T-helper 2 cell treated with Interferon-gamma antibody and Interleukin-4, amounts not matched to agents 5 μg/mL and 100 μg/mL, for 36 hours (primary cell): ENCODE results near the gene NANOS2.
"Not testable (repeated sequence)": the region's sequence is repeated elsewhere in the genome, so short reads cannot be mapped to it uniquely, and the experiment has no call there.

ENCODE experiments used
- DNase-seq: peaks from one replicate; pipeline ENCODE4 v3.0.0; 2021; ENCODE audit warnings: low spot score
- H3K27ac Mint-ChIP-seq: one replicate; pipeline ENCODE4 v1.8.0; 2021; ENCODE audit warnings: mild to moderate bottlenecking, mixed read lengths
- H3K27me3 Mint-ChIP-seq: one replicate; pipeline ENCODE4 v1.8.0; 2021; ENCODE audit warnings: low read depth, mixed read lengths
- H3K36me3 Mint-ChIP-seq: one replicate; pipeline ENCODE4 v1.8.0; 2021; ENCODE audit warnings: low read depth, mixed read lengths
- H3K4me1 Mint-ChIP-seq: one replicate; pipeline ENCODE4 v1.8.0; 2021; ENCODE audit warnings: low read depth, mixed read lengths
- H3K4me3 Mint-ChIP-seq: one replicate; pipeline ENCODE4 v1.8.0; 2022; ENCODE audit warnings: mild to moderate bottlenecking, moderate library complexity, mixed read lengths
- H3K9me3 Mint-ChIP-seq: one replicate; pipeline ENCODE4 v1.8.0; 2021; ENCODE audit warnings: mixed read lengths

Gene NANOS2

GRCh38 chr19:45881909-45882528 is 32.6 kb downstream of the NANOS2 start:
- H3K27ac Mint-ChIP-seq: no peak overlapping the region
- H3K9me3 Mint-ChIP-seq: no peaks in the 10 kb centered on the region
- no peaks in the 10 kb centered on the region for H3K27me3 Mint-ChIP-seq
- H3K36me3 Mint-ChIP-seq: peaks cover 4% of the 10 kb centered on the region
- DNase-seq: no peak
- H3K4me1 Mint-ChIP-seq: peaks cover 16% of the 10 kb centered on the region
- H3K4me3 Mint-ChIP-seq: no peak overlapping the region

- no peaks in the 10 kb centered on the region for H3K9me3 Mint-ChIP-seq
- H3K4me3 Mint-ChIP-seq: no peak overlapping the region
These were observed 33.3 kb downstream of the NANOS2 start for GRCh38 chr19:45881082-45881908.

GRCh38 chr19:45879971-45880370 is 34.6 kb downstream of the NANOS2 start:
- DNase-seq: no peak
- Mint-ChIP-seq H3K9me3 (no peaks in the 10 kb centered on the region), H3K4me1 (peaks cover 21% of the 10 kb centered on the region), H3K27me3 (peaks cover 6% of the 10 kb centered on the region), H3K36me3 (peaks cover 4% of the 10 kb centered on the region), H3K27ac (no peak overlapping the region), H3K4me3 (no peak overlapping the region)

More at GRCh38 chr19:45881082-45881908, 33.3 kb downstream of the NANOS2 start:
- no peak for DNase-seq
- H3K4me1 Mint-ChIP-seq: peaks cover 18% of the 10 kb centered on the region
- peaks cover 4% of the 10 kb centered on the region for H3K36me3 Mint-ChIP-seq
- no peaks in the 10 kb centered on the region for H3K27me3 Mint-ChIP-seq
- H3K27ac Mint-ChIP-seq: no peak overlapping the region

GRCh38 chr19:45879055-45879454 is 35.5 kb downstream of the NANOS2 start:
- no peak for DNase-seq
- Mint-ChIP-seq H3K27ac (no peak overlapping the region), H3K9me3 (no peaks in the 10 kb centered on the region), H3K4me3 (no peak overlapping the region), H3K4me1 (peaks cover 21% of the 10 kb centered on the region), H3K27me3 (peaks cover 10% of the 10 kb centered on the region), H3K36me3 (peaks cover 4% of the 10 kb centered on the region)

GRCh38 chr19:45878043-45878794 is 36.4 kb downstream of the NANOS2 start:
- Mint-ChIP-seq H3K27me3 (peaks cover 10% of the 10 kb centered on the region), H3K4me3 (no peak overlapping the region), H3K9me3 (no peaks in the 10 kb centered on the region), H3K36me3 (peaks cover 2% of the 10 kb centered on the region), H3K4me1 (peaks cover 19% of the 10 kb centered on the region), H3K27ac (no peak overlapping the region)
- DNase-seq: peak; percentile 29

- Mint-ChIP-seq H3K4me3 (peak overlapping the region; percentile 6), H3K36me3 (no peaks in the 10 kb centered on the region), H3K9me3 (no peaks in the 10 kb centered on the region), H3K27ac (peak overlapping the region; percentile 72), H3K4me1 (peaks cover 14% of the 10 kb centered on the region), H3K27me3 (peaks cover 10% of the 10 kb centered on the region)
- DNase-seq: no peak
These were observed 38.0 kb downstream of the NANOS2 start for GRCh38 chr19:45876411-45877197.

- H3K27ac Mint-ChIP-seq: peak overlapping the region; percentile 72
These were observed 38.5 kb downstream of the NANOS2 start for GRCh38 chr19:45876161-45876410.

GRCh38 chr19:45874620-45874966 is 40.0 kb downstream of the NANOS2 start:
- no peaks in the 10 kb centered on the region for H3K36me3 Mint-ChIP-seq
- DNase-seq: no peak
- H3K4me3 Mint-ChIP-seq: no peak overlapping the region
- H3K27me3 Mint-ChIP-seq: peaks cover 10% of the 10 kb centered on the region
- no peaks in the 10 kb centered on the region for H3K9me3 Mint-ChIP-seq
- no peak overlapping the region for H3K27ac Mint-ChIP-seq
- H3K4me1 Mint-ChIP-seq: peaks cover 11% of the 10 kb centered on the region

More at GRCh38 chr19:45876161-45876410, 38.5 kb downstream of the NANOS2 start:
- Mint-ChIP-seq H3K36me3 (no peaks in the 10 kb centered on the region), H3K4me1 (peaks cover 11% of the 10 kb centered on the region), H3K4me3 (peak overlapping the region; percentile 6), H3K9me3 (no peaks in the 10 kb centered on the region), H3K27me3 (peaks cover 10% of the 10 kb centered on the region)
- DNase-seq: peak; percentile 56

GRCh38 chr19:45873219-45873772 is 41.3 kb downstream of the NANOS2 start:
- no peak overlapping the region for H3K27ac Mint-ChIP-seq
- no peak for DNase-seq
- H3K9me3 Mint-ChIP-seq: no peaks in the 10 kb centered on the region
- H3K4me3 Mint-ChIP-seq: no peak overlapping the region
- H3K36me3 Mint-ChIP-seq: no peaks in the 10 kb centered on the region
- peaks cover 10% of the 10 kb centered on the region for H3K27me3 Mint-ChIP-seq
- peaks cover 8% of the 10 kb centered on the region for H3K4me1 Mint-ChIP-seq

- Mint-ChIP-seq H3K27me3 (peaks cover 16% of the 10 kb centered on the region), H3K4me3 (no peak overlapping the region), H3K27ac (no peak overlapping the region), H3K36me3 (no peaks in the 10 kb centered on the region), H3K4me1 (peaks cover 8% of the 10 kb centered on the region), H3K9me3 (no peaks in the 10 kb centered on the region)
- no peak for DNase-seq
These were observed 42.3 kb downstream of the NANOS2 start for GRCh38 chr19:45872095-45872919.

- no peak for DNase-seq
- no peak overlapping the region for H3K4me3 Mint-ChIP-seq
- no peaks in the 10 kb centered on the region for H3K4me1 Mint-ChIP-seq
- peaks cover 18% of the 10 kb centered on the region for H3K27me3 Mint-ChIP-seq
- no peak overlapping the region for H3K27ac Mint-ChIP-seq
- H3K9me3 Mint-ChIP-seq: no peaks in the 10 kb centered on the region
- no peaks in the 10 kb centered on the region for H3K36me3 Mint-ChIP-seq
These were observed 43.8 kb downstream of the NANOS2 start for GRCh38 chr19:45870798-45871197.

GRCh38 chr19:45867241-45867640 is 47.3 kb downstream of the NANOS2 start:
- Mint-ChIP-seq H3K4me1 (peaks cover 13% of the 10 kb centered on the region), H3K27me3 (peaks cover 39% of the 10 kb centered on the region)
- not testable (repeated sequence) for H3K4me3 Mint-ChIP-seq, DNase-seq, H3K27ac Mint-ChIP-seq, H3K36me3 Mint-ChIP-seq, H3K9me3 Mint-ChIP-seq
